A673 (cell line): Measurements from ENCODE around the gene COL11A1.

Experiments used
- EZH2 ChIP-seq: fragments of 200-600 bp; sonication (generic); IDR thresholded peaks from 2 replicates; pipeline ENCODE4 v1.6.1; 2017; ENCODE audit warnings: borderline replicate concordance, low read depth, mild to moderate bottlenecking, mixed read lengths, antibody characterized with exemption, low read length; ENCODE audit not compliant: poor library complexity, severe bottlenecking
- TF ChIP-seq, protein P1 (sequence below): fragments of 300-800, 200-600 bp; sonication (generic); conservative IDR thresholded peaks from 2 replicates; pipeline ENCODE4 v1.5.1; 2017; ENCODE audit warnings: low read depth, mild to moderate bottlenecking, antibody characterized with exemption, low read length, moderate library complexity, mixed read lengths

DNA sequence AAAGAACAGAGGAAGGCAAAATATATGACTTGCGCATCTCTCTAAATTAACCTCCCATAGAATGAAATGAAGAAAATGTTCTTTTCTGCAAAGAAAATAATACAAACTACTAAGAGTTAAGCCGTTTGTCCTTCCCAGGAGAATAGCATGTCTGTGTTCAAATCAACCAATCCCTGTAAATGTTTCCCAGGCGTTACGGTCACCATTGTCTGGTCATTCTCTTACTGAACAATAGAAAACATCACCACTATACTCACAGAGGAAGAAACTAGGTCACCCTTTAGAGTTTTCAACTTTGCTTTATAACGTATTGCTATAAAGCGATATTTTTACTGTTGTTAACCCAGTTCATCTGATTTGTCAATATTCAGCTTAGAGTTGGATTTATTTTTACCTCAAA lies 34.1 kb downstream of the COL11A1 start:
- TF ChIP-seq, protein P1, sequence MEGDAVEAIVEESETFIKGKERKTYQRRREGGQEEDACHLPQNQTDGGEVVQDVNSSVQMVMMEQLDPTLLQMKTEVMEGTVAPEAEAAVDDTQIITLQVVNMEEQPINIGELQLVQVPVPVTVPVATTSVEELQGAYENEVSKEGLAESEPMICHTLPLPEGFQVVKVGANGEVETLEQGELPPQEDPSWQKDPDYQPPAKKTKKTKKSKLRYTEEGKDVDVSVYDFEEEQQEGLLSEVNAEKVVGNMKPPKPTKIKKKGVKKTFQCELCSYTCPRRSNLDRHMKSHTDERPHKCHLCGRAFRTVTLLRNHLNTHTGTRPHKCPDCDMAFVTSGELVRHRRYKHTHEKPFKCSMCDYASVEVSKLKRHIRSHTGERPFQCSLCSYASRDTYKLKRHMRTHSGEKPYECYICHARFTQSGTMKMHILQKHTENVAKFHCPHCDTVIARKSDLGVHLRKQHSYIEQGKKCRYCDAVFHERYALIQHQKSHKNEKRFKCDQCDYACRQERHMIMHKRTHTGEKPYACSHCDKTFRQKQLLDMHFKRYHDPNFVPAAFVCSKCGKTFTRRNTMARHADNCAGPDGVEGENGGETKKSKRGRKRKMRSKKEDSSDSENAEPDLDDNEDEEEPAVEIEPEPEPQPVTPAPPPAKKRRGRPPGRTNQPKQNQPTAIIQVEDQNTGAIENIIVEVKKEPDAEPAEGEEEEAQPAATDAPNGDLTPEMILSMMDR: no peak
- no peak for TF ChIP-seq EZH2
